Smooth muscle cell (in vitro differentiated cells): Measurements from ENCODE around the gene HERC5. TPM values are rescaled to one million over a fixed set of nuclear protein-coding genes. Genes with fewer than 3 reads are reported as not detected.
"Not testable (repeated sequence)": the region's sequence is repeated elsewhere in the genome, so short reads cannot be mapped to it uniquely, and the experiment has no call there.

ENCODE experiments used
- DNase-seq: peaks from one replicate; lab custom pipeline; 2025; ENCODE audit not compliant: unreplicated experiment; lab: John Stamatoyannopoulos, UW
- H2AFZ ChIP-seq: fragments of 200-600 bp; sonication (generic); 2 replicates; pipeline ENCODE4 v1.6.0; 2016; ENCODE audit warnings: antibody characterized with exemption, low read depth, mild to moderate bottlenecking
- H3F3A ChIP-seq: fragments of 200-600 bp; sonication (generic); 2 replicates; pipeline ENCODE4 v1.6.0; 2017; ENCODE audit warnings: antibody characterized with exemption, low read depth
- H3K27ac ChIP-seq: fragments of 200-600 bp; sonication (generic); 2 replicates; pipeline ENCODE4 v1.5.1; 2016; ENCODE audit warnings: low read depth, mild to moderate bottlenecking
- H3K27me3 ChIP-seq: fragments of 200-600 bp; sonication (generic); 2 replicates; pipeline ENCODE4 v1.6.1; 2016; ENCODE audit warnings: low read depth, mild to moderate bottlenecking
- H3K36me3 ChIP-seq: fragments of 200-600 bp; sonication (generic); 2 replicates; pipeline ENCODE4 v1.5.1; 2016; ENCODE audit warnings: low read depth
- H3K4me1 ChIP-seq: fragments of 200-600 bp; sonication (generic); 2 replicates; pipeline ENCODE4 v1.5.1; 2016; ENCODE audit warnings: low read depth
- H3K4me2 ChIP-seq: fragments of 200-600 bp; sonication (generic); 2 replicates; pipeline ENCODE4 v1.6.0; 2016; ENCODE audit warnings: mild to moderate bottlenecking
- H3K4me3 ChIP-seq: fragments of 200-600 bp; sonication (generic); 2 replicates; pipeline ENCODE4 v1.5.1; 2016; ENCODE audit warnings: mild to moderate bottlenecking
- H3K79me2 ChIP-seq: fragments of 200-600 bp; sonication (generic); 2 replicates; pipeline ENCODE4 v1.6.0; 2016; ENCODE audit warnings: low read depth, mild to moderate bottlenecking
- H3K9ac ChIP-seq: fragments of 200-600 bp; sonication (generic); 2 replicates; pipeline ENCODE4 v1.6.0; 2016; ENCODE audit warnings: low read depth
- H3K9me3 ChIP-seq: fragments of 200-600 bp; sonication (generic); replicated peaks from 2 replicates; pipeline ENCODE4 v1.5.1; 2016; ENCODE audit warnings: low read depth
- H4K20me1 ChIP-seq: fragments of 200-600 bp; sonication (generic); 2 replicates; pipeline ENCODE4 v1.6.0; 2016; ENCODE audit warnings: low read depth
- WGBS: methylation state at CpG from one replicate; pipeline ENCODE4 v1.1.7; 2016; ENCODE audit warnings: low lambda C conversion rate; 5-methylcytosine and 5-hydroxymethylcytosine counted together
- polyA plus RNA-seq: library from polyadenylated mRNA; unstranded; fragments of >200 nt; fragmentation: Nextera tagmentation; extraction: Ambion mirVana; gene quantifications from 2 replicates; pipeline ENCODE4 v1.2.1, GENCODE V29; 2016
- total RNA-seq: library from RNA; depleted of rRNA; stranded (reverse); fragments of >200 nt; gene quantifications from 2 replicates; pipeline ENCODE4 v1.2.3, GENCODE V29; 2014
- TF ChIP-seq, protein P1 (sequence below): fragments of 200-600 bp; sonication (generic); IDR thresholded peaks from 2 replicates; pipeline ENCODE4 v1.5.1; 2017; ENCODE audit warnings: borderline replicate concordance, mild to moderate bottlenecking, antibody characterized with exemption; ENCODE audit not compliant: insufficient read depth, poor library complexity, severe bottlenecking

HERC5 gene
- total and polyA plus RNA-seq, 2 experiments from 2014 or later, result 0.69 to 1.0 TPM

- Histone ChIP-seq H3K79me2 (no peaks in the 10 kb centered on the region), H4K20me1 (no peaks in the 10 kb centered on the region), H3F3A (no peaks in the 10 kb centered on the region), H3K4me1 (no peaks in the 10 kb centered on the region), H3K27me3 (no peaks in the 10 kb centered on the region), H3K4me3 (no peak overlapping the region), H3K27ac (no peak overlapping the region), H3K36me3 (no peaks in the 10 kb centered on the region), H3K9ac (no peak overlapping the region), H3K4me2 (no peak overlapping the region), H3K9me3 (no peaks in the 10 kb centered on the region), H2AFZ (no peak overlapping the region)
- WGBS, result 74% methylated on average over 3 of the region's 3 CpGs
- TF ChIP-seq, protein P1, sequence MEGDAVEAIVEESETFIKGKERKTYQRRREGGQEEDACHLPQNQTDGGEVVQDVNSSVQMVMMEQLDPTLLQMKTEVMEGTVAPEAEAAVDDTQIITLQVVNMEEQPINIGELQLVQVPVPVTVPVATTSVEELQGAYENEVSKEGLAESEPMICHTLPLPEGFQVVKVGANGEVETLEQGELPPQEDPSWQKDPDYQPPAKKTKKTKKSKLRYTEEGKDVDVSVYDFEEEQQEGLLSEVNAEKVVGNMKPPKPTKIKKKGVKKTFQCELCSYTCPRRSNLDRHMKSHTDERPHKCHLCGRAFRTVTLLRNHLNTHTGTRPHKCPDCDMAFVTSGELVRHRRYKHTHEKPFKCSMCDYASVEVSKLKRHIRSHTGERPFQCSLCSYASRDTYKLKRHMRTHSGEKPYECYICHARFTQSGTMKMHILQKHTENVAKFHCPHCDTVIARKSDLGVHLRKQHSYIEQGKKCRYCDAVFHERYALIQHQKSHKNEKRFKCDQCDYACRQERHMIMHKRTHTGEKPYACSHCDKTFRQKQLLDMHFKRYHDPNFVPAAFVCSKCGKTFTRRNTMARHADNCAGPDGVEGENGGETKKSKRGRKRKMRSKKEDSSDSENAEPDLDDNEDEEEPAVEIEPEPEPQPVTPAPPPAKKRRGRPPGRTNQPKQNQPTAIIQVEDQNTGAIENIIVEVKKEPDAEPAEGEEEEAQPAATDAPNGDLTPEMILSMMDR, result no peak
- no peak for DNase-seq
Measured at GRCh38 chr4:88446124-88446523, 10.8 kb upstream of the HERC5 start.

DNA sequence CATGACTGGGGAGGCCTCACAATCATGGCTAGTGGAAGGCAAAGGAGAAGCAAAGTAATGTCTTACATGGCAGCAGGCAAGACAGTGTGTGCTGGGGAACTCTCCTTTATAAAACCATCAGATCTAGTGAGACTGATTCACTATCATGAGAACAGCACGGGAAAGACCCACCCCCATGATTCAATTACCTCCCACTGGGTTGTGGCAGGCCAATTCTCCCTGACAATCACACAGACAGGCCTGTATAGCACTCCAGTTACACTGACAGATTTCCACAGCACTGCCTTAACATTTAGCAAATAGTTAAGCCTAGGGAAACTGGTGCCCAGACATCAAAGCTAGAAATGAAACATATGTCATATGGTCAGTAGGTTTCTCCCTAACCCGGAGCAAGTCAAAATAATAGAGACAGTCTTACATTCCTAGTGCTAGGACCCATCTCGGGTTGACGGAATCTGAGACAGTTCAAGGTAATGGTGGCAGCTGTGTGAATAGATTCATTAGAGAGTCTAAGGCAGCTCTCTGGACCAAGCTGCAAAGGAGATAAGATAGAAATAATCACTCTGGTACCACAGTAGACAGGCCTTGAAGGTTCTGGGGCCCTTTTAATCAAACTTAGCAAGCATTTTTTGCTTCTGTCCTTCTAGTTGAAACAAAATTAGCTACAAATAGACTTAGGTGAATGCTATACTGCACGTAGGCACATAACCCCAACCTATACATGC lies 9.4 kb upstream of the HERC5 start:
- Histone ChIP-seq H4K20me1 (no peaks in the 10 kb centered on the region), H3K9ac (no peak overlapping the region), H3K4me2 (no peak overlapping the region), H3F3A (no peaks in the 10 kb centered on the region), H3K9me3 (no peaks in the 10 kb centered on the region), H2AFZ (no peak overlapping the region), H3K27me3 (no peaks in the 10 kb centered on the region), H3K4me3 (no peak overlapping the region), H3K27ac (no peak overlapping the region), H3K36me3 (no peaks in the 10 kb centered on the region), H3K4me1 (no peaks in the 10 kb centered on the region), H3K79me2 (no peaks in the 10 kb centered on the region)
- WGBS, result 81% methylated on average over 5 of the region's 5 CpGs
- TF ChIP-seq, protein P1, result no peak
- DNase-seq, result no peak

- H3K9ac ChIP-seq, H4K20me1 ChIP-seq, H3K36me3 ChIP-seq, H3K4me1 ChIP-seq, DNase-seq, H3K4me2 ChIP-seq, H3K4me3 ChIP-seq, H3K27ac ChIP-seq, H3K27me3 ChIP-seq, H3K79me2 ChIP-seq, H3K9me3 ChIP-seq, H3F3A ChIP-seq, H2AFZ ChIP-seq: not testable (repeated sequence)
- 90% methylated on average over 7 of the region's 7 CpGs for WGBS
Measured at GRCh38 chr4:88448211-88448765, 8.6 kb upstream of the HERC5 start.

DNA sequence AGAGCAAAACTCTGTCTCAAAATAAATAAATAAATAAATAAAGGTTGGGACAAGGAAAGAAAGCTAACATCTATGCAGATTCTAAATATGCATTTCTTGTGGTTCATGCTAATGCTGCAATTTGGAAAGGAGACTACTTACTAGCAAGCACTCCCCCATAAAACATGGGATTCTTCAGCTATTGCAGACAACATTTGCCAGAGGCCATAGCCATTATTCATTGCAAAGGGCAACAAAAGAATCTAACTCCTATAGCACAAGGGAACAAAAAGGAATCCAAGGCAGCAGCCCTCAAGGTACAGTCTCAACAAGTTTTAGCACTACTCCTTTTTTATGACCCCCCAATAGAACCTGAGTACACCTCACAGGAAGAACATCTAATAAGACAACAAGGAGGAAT lies 8.0 kb upstream of the HERC5 start:
- H3K27ac ChIP-seq, result no peak overlapping the region
- H3K79me2 ChIP-seq, result no peaks in the 10 kb centered on the region
- H3K36me3 ChIP-seq, result no peaks in the 10 kb centered on the region
- DNase-seq, result no peak
- no peaks in the 10 kb centered on the region for H4K20me1 ChIP-seq
- no peak overlapping the region for H3K4me2 ChIP-seq
- no peaks in the 10 kb centered on the region for H3K27me3 ChIP-seq
- no peak overlapping the region for H2AFZ ChIP-seq
- no peaks in the 10 kb centered on the region for H3F3A ChIP-seq
- H3K9me3 ChIP-seq, result no peaks in the 10 kb centered on the region
- no peaks in the 10 kb centered on the region for H3K4me1 ChIP-seq
- TF ChIP-seq, protein P1, result no peak
- no peak overlapping the region for H3K4me3 ChIP-seq
- H3K9ac ChIP-seq, result no peak overlapping the region
